HG02884 (cell line): ENCODE data around the gene ILDR2.

Experiments used
- ATAC-seq: cut with Tn5 transposase; IDR thresholded peaks from one replicate; pipeline ENCODE4 v1.9.1; 2021; ENCODE audit warnings: mild to moderate bottlenecking, moderate library complexity; ENCODE audit not compliant: unreplicated experiment

ILDR2 gene

GRCh38 chr1:166975361-166976129, at the start of gene ILDR2:
Gene ILDR2, minus strand, starts transcription at chr1:166975540. Its CDS starts 272 bp downstream, at chr1:166975268.
- ATAC-seq, result peak; percentile 58

- no peak for ATAC-seq
Observed at GRCh38 chr1:167022384-167022783, 47.0 kb upstream of the ILDR2 start.

GRCh38 chr1:167016100-167016750, 40.9 kb upstream of the ILDR2 start:
- ATAC-seq, result no peak

GRCh38 chr1:167013108-167013929, 38.0 kb upstream of the ILDR2 start:
- no peak for ATAC-seq

GRCh38 chr1:167012570-167012969, 37.2 kb upstream of the ILDR2 start:
- ATAC-seq, result no peak

- no peak for ATAC-seq
Observed at GRCh38 chr1:167011560-167012191, 36.3 kb upstream of the ILDR2 start.

GRCh38 chr1:167003711-167004110, 28.4 kb upstream of the ILDR2 start:
- no peak for ATAC-seq

GRCh38 chr1:167002354-167002753, 27.0 kb upstream of the ILDR2 start:
- no peak for ATAC-seq

GRCh38 chr1:167000546-167000945, 25.2 kb upstream of the ILDR2 start:
- no peak for ATAC-seq

- no peak for ATAC-seq
Observed at GRCh38 chr1:166999500-167000055, 24.2 kb upstream of the ILDR2 start.

- ATAC-seq, result no peak
Observed at GRCh38 chr1:166999075-166999474, 23.7 kb upstream of the ILDR2 start.

- ATAC-seq, result no peak
Observed at GRCh38 chr1:166988974-166989515, 13.7 kb upstream of the ILDR2 start, which contains the start of gene MAEL. Gene MAEL, plus strand, starts transcription at chr1:166989280. Its CDS starts 73 bp downstream, at chr1:166989353.

- no peak for ATAC-seq
Observed at GRCh38 chr1:166981589-166981988, 6.2 kb upstream of the ILDR2 start.

GRCh38 chr1:166980818-166981217, 5.5 kb upstream of the ILDR2 start:
- ATAC-seq, result no peak

- no peak for ATAC-seq
Observed at GRCh38 chr1:166980383-166980782, 5.0 kb upstream of the ILDR2 start.

GRCh38 chr1:166978821-166979220, 3.5 kb upstream of the ILDR2 start:
- peak; percentile 38 for ATAC-seq

GRCh38 chr1:166977951-166978350, 2.6 kb upstream of the ILDR2 start:
- no peak for ATAC-seq

- ATAC-seq, result no peak
Observed at GRCh38 chr1:166974647-166975345, 544 bp downstream of the ILDR2 start.

GRCh38 chr1:166972826-166973225, 2.5 kb downstream of the ILDR2 start:
- ATAC-seq, result no peak

GRCh38 chr1:166972193-166972592, 3.1 kb downstream of the ILDR2 start:
- no peak for ATAC-seq
